GM20000 (cell line): ENCODE results near the gene SSNA1.

Experiments used
- DNase-seq: peaks from one replicate; pipeline ENCODE4 v3.0.0; 2012; ENCODE audit warnings: low spot score
- CTCF ChIP-seq: IDR thresholded peaks from 2 replicates; pipeline ENCODE4 v1.5.1; 2012; ENCODE audit warnings: mild to moderate bottlenecking, control low read depth; ENCODE audit errors: extremely low read depth, missing control alignments

Gene SSNA1

GRCh38 chr9:137217276-137218211 lies 29.1 kb downstream of the SSNA1 start:
- no peak for DNase-seq
- TF ChIP-seq CTCF: no peak

- TF ChIP-seq CTCF: no peak
- DNase-seq: no peak
These were observed 29.8 kb downstream of the SSNA1 start for GRCh38 chr9:137218212-137218753.

GRCh38 chr9:137218754-137219271 lies 30.3 kb downstream of the SSNA1 start:
- TF ChIP-seq CTCF: no peak
- DNase-seq: no peak

- DNase-seq: no peak
- TF ChIP-seq CTCF: no peak
These were observed 31.4 kb downstream of the SSNA1 start for GRCh38 chr9:137219757-137220316.

- no peak for TF ChIP-seq CTCF
- no peak for DNase-seq
These were observed 32.0 kb downstream of the SSNA1 start for GRCh38 chr9:137220317-137221094.

- no peak for DNase-seq
- no peak for TF ChIP-seq CTCF
These were observed 32.6 kb downstream of the SSNA1 start for GRCh38 chr9:137221095-137221505.
